GM10847 (cell line): ENCODE results near the gene BEND5.

Experiments
- POLR2A ChIP-seq: IDR thresholded peaks from 2 replicates; pipeline ENCODE4 v1.6.1; 2011; ENCODE audit not compliant: insufficient read length; ENCODE audit errors: extremely low read depth

Gene BEND5

GRCh38 chr1:48704736-48705135, 72.0 kb downstream of the BEND5 start:
- no peak for TF ChIP-seq POLR2A

- no peak for TF ChIP-seq POLR2A
These were observed 75.2 kb downstream of the BEND5 start for GRCh38 chr1:48701445-48701844.

GRCh38 chr1:48697066-48697707, 79.5 kb downstream of the BEND5 start:
- no peak for TF ChIP-seq POLR2A

GRCh38 chr1:48695161-48695560, 81.5 kb downstream of the BEND5 start:
- TF ChIP-seq POLR2A, result no peak

- TF ChIP-seq POLR2A, result no peak
These were observed 82.9 kb downstream of the BEND5 start for GRCh38 chr1:48693674-48694320.

- TF ChIP-seq POLR2A, result no peak
These were observed 83.5 kb downstream of the BEND5 start for GRCh38 chr1:48693180-48693579.

DNA sequence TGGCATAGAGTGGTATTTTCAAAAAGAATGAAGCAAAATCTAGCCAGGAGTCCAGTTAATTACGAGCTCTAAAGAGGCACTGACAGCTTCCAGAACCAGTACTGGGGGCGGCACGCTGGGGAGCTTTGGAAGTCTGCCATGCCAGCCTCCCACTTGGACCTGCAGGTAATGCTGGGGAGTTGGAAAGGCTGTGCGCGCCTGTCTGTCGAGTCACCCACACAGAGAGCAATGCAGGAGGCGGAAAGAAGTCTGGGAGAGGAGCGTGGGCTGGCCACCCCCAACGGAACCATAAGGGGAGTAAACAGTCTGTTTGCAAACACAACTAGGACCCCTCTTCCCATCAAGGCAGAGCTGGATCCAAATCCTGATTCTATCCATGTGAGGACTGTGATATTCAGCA, 84.5 kb downstream of the BEND5 start:
- TF ChIP-seq POLR2A, result no peak

GRCh38 chr1:48691429-48692001, 85.2 kb downstream of the BEND5 start:
- no peak for TF ChIP-seq POLR2A

DNA sequence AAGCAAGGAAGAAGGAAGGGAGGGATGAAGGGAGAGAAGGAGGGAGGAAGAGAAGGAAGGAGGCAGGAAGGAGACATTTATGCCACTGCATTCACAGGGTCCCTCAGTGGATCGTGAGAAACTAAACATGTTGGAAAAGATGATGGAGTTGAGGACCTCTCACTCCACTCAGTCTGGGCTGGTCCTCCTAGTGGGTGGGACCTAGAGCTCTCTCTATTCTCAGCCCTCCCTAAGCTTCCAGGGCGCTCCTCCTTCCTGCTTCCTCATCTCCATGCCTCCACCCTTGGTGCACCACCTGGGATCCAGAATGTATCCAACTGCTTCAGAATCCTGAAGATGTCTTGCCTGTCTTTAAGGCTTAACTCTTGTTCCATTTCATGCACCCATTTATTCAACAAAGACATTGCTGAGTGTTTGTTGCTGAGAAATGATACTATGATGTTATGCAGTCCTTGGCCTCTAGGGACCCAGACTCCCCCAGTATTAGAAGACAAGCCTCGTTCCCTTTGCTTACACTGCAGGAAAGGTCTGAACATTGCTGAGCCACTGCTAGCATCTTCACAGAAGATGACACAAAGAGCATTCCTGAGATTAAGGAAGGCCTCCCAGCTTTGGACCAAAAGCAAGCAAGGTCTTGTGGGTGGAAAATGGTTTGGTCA, 88.5 kb downstream of the BEND5 start:
- TF ChIP-seq POLR2A, result no peak

DNA sequence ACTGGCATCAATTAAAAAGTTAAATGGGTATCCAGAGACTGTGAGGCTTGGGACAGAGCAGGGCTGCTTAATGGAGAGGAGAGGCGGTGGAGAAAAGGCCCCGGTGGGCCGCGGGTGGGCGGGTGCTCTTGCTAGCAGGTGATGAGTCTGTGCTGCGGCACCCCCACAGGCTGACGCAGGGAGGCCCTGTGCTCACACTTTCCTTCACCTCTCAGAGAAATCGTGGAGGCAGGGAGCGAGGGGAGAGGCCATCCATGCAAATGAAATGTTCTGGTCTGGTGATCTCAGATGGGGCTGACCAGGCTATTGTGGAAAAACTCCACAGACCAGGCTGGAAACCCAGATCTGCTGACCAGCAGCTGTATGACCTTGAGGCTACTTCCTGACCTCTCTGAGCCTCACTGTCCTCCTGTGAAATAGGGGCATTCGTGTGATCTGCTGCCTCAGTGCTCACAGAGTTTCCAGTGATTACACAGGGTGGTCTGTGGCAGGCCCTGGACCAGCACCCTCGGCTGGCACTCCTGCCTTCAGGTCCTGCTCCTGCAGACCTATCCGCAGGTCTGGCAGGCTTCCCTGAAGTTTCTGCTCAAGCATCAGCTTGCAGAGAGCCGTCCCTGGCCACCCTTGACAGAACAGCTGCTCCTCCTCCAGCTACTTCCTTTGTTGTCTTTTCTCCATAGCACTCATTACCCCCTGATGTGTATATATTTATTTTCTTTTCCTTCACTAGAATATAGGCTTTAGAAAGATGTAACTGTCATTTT, 89.2 kb downstream of the BEND5 start:
- TF ChIP-seq POLR2A, result no peak

DNA sequence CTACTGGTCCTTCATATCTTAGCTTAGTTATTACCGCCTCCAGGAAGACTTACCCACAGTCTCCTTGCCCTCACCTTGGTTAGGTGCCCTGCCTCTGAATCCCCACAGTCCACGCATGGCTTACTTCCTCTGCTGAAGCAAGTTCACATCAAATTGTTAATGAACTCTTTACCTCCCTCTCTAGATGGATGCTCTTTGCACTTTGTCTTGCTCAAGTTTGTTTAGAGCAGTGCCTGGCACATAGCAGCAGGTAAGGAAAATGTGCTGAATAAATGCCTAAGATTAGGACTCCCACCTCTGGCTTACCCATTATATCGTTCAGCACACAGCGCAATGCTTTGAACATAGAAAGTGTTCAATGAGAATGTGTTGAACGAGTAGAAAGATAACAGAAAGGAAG, 90.5 kb downstream of the BEND5 start:
- no peak for TF ChIP-seq POLR2A

DNA sequence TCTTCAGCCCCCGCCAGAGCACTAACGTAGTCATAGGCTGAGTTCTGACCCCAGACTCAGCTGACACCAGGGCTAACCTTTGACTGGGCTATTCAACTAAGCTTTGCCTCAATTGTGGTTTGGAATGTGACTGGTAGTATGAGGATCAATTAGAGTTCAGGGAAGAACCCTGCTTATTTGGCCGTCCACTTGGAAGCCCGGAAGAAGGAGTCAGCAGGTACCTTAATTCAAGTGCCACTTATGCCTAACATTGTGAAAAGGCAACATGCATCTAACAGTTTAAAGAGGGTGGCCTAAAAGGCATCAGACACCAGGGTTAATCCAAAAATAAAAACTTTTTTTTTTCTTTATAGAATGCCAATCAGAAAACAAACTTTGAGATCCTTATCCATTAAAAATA, 92.3 kb downstream of the BEND5 start:
- no peak for TF ChIP-seq POLR2A

DNA sequence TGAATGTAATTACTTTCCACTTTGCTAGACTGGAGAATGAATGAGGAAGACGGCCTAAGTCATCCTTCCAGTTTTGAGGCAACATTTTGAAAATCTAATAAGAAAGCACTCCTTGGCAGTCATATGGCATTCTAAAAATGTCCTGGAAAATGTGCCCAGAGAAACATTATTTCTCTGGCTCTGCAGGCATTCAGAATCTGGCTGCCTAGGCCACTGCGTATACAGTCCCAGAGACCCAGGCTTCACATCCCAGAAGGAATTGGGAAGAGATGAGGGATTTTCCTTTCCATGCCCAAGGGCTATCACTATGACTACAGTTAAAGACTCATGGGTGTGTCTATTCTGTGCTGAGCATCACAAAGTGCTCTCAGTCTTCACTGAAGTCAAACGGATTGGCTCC, 92.9 kb downstream of the BEND5 start:
- no peak for TF ChIP-seq POLR2A

DNA sequence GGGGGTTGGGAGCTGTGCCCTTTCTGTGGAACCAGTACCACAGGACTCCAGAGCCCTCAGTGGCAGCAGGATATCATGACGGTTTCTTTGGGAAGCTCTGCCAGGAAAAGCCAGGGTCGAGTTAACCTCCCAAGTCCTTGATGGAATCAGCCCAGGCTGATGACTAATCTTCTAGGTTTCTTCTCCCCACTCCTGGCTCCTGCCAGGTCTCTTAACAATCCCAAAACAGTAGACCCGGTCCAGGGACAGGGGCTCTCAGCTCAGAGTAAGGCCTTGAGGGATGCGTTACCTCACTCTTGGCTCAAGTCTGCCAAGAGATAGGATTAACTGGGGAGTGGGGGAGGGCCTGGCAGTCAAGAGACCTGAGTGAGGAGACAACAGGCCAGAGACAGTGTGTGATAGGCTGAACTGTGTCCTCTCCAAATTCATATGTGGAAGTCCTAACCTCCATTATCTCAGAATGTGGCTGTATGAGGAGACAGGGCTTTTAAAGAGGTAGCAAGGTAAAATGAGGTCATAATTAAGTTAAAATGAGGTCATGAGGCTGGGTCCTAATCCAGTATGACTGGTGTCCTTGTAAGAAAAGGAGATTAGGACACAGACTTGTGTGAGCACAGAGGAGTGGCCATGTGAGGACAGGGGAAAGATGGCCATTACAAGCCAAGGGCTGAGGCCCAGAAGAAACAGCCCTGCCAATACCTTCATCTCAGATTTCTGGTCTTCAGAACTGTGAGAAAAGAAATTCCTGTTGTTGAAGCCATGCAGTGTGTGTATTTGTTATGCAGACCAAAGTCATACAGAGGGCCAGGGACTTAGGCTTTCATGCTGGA, 95.0 kb downstream of the BEND5 start:
- TF ChIP-seq POLR2A, result no peak
